Lung microvascular endothelial cell (primary cell): Measurements from ENCODE around the gene OPCML. TPM values are rescaled to one million over a fixed set of nuclear protein-coding genes. Genes with fewer than 3 reads are reported as not detected.

Source experiments
- DNase-seq, 2 donors: peaks; one replicate each; pipeline versions ENCODE4 v3.0.0 to v3.0.0-alpha.2; 2010; ENCODE audit warnings: low read depth in 2 of 2
- total RNA-seq: library from RNA; depleted of rRNA; stranded (reverse); fragments of >200 nt; gene quantifications from 2 replicates; pipeline ENCODE4 v1.2.1, GENCODE V29; 2014

Gene OPCML
- total RNA-seq, 1 donor from 2014 or later = not detected

GRCh38 chr11:133503776-133504175 lies 28.5 kb downstream of the OPCML start:
- no peak for DNase-seq

- DNase-seq = no peak
Observed at GRCh38 chr11:133503236-133503635, 29.1 kb downstream of the OPCML start.

GRCh38 chr11:133501643-133502539 lies 30.4 kb downstream of the OPCML start:
- no peak for DNase-seq

- no peak for DNase-seq
Observed at GRCh38 chr11:133500936-133501335, 31.4 kb downstream of the OPCML start.

GRCh38 chr11:133500435-133500834 lies 31.9 kb downstream of the OPCML start:
- no peak for DNase-seq

- no peak for DNase-seq
Observed at GRCh38 chr11:133498969-133499368, 33.3 kb downstream of the OPCML start.

- DNase-seq = no peak
Observed at GRCh38 chr11:133497477-133498140, 34.7 kb downstream of the OPCML start.

- no peak for DNase-seq
Observed at GRCh38 chr11:133492895-133493294, 39.4 kb downstream of the OPCML start.

- no peak for DNase-seq
Observed at GRCh38 chr11:133491680-133492383, 40.5 kb downstream of the OPCML start.

GRCh38 chr11:133480722-133481121 lies 51.6 kb downstream of the OPCML start:
- DNase-seq = no peak

- no peak for DNase-seq
Observed at GRCh38 chr11:133479209-133479608, 53.1 kb downstream of the OPCML start.

GRCh38 chr11:133477251-133477625 lies 55.1 kb downstream of the OPCML start:
- no peak for DNase-seq

- DNase-seq = no peak
Observed at GRCh38 chr11:133476570-133477250, 55.6 kb downstream of the OPCML start.

GRCh38 chr11:133474461-133474860 lies 57.8 kb downstream of the OPCML start:
- DNase-seq = no peak

GRCh38 chr11:133467686-133468085 lies 64.6 kb downstream of the OPCML start:
- DNase-seq = no peak

GRCh38 chr11:133443206-133443747 lies 89.0 kb downstream of the OPCML start:
- DNase-seq = no peak

GRCh38 chr11:133441964-133442660 lies 90.2 kb downstream of the OPCML start:
- no peak for DNase-seq

- no peak for DNase-seq
Observed at GRCh38 chr11:133425992-133426391, 106.3 kb downstream of the OPCML start.

- DNase-seq = no peak
Observed at GRCh38 chr11:133425245-133425644, 107.1 kb downstream of the OPCML start.

GRCh38 chr11:133418218-133418617 lies 114.1 kb downstream of the OPCML start:
- DNase-seq = no peak

GRCh38 chr11:133414506-133414905 lies 117.8 kb downstream of the OPCML start:
- no peak for DNase-seq
